ENCODE measurements around the gene TRAPPC4.
"Not testable (repeated sequence)": the region's sequence is repeated elsewhere in the genome, so short reads cannot be mapped to it uniquely, and the experiment has no call there.

- TF ChIP-seq CTCF, POLR2AphosphoS5, POLR2A (IDR thresholded peaks at IDR 0.05): not testable (repeated sequence)
These were observed 14.9 kb downstream of the TRAPPC4 start for GRCh38 chr11:119033421-119033820.

All from transverse colon (tissue), 4 donors.